Measurements from ENCODE around the gene CGB7.
"Not testable (repeated sequence)": the region's sequence is repeated elsewhere in the genome, so short reads cannot be mapped to it uniquely, and the experiment has no call there.

The CGB7 gene

GRCh38 chr19:49039736-49040135 is 17.8 kb downstream of the CGB7 start:
- DNase-seq: not testable (repeated sequence)

GRCh38 chr19:49038557-49039276 is 18.8 kb downstream of the CGB7 start:
- DNase-seq: not testable (repeated sequence)

- not testable (repeated sequence) for DNase-seq
Observed at GRCh38 chr19:49038111-49038510, 19.4 kb downstream of the CGB7 start.

GRCh38 chr19:49036815-49037214 is 20.7 kb downstream of the CGB7 start, which contains the start of gene CGB1:
CGB1 (minus strand) TSS chr19:49036895; CDS start chr19:49036711, 184 bp downstream.
- DNase-seq: not testable (repeated sequence)

GRCh38 chr19:49031642-49032301 is 25.8 kb downstream of the CGB7 start, which contains the start of gene CGB2:
CGB2 (plus strand) TSS chr19:49031890; CDS start chr19:49032096, 206 bp downstream.
- DNase-seq: peak; percentile 43

GRCh38 chr19:49030323-49030722 is 27.2 kb downstream of the CGB7 start:
- DNase-seq: not testable (repeated sequence)

- not testable (repeated sequence) for DNase-seq
Observed at GRCh38 chr19:49029749-49030148, 27.8 kb downstream of the CGB7 start.

- DNase-seq: not testable (repeated sequence)
Observed at GRCh38 chr19:49028686-49029085, 28.9 kb downstream of the CGB7 start.

- DNase-seq: not testable (repeated sequence)
Observed at GRCh38 chr19:49025599-49025998, 31.9 kb downstream of the CGB7 start.

- DNase-seq: not testable (repeated sequence)
Observed at GRCh38 chr19:49025088-49025487, 32.5 kb downstream of the CGB7 start.

GRCh38 chr19:49024233-49024632 is 33.3 kb downstream of the CGB7 start, which contains the start of gene CGB3:
CGB3 (minus strand) TSS chr19:49024333; CDS start chr19:49023971, 362 bp downstream.
- DNase-seq: not testable (repeated sequence)

GRCh38 chr19:49022116-49022515 is 35.4 kb downstream of the CGB7 start:
- DNase-seq: no peak

- no peak for DNase-seq
Observed at GRCh38 chr19:49020931-49021895, 36.3 kb downstream of the CGB7 start.

GRCh38 chr19:49020342-49020741 is 37.2 kb downstream of the CGB7 start:
- no peak for DNase-seq

- DNase-seq: peak; percentile 83
Observed at GRCh38 chr19:49019242-49019932, 38.2 kb downstream of the CGB7 start.

GRCh38 chr19:49018388-49019241 is 38.9 kb downstream of the CGB7 start:
- peak; percentile 47 for DNase-seq

GRCh38 chr19:49017666-49018351 is 39.7 kb downstream of the CGB7 start:
- peak; percentile 71 for DNase-seq

- no peak for DNase-seq
Observed at GRCh38 chr19:49017041-49017665, 40.4 kb downstream of the CGB7 start, which contains the start of gene LHB. LHB (minus strand) TSS chr19:49017091; CDS start chr19:49017081, 10 bp downstream.

GRCh38 chr19:49016067-49016839 is 41.3 kb downstream of the CGB7 start:
- no peak for DNase-seq
